GM21367 (cell line): ENCODE results near the gene CISH.

Experiments
- ATAC-seq: cut with Tn5 transposase; IDR thresholded peaks from one replicate; pipeline ENCODE4 v1.9.1; 2021; ENCODE audit not compliant: unreplicated experiment

The CISH gene

DNA sequence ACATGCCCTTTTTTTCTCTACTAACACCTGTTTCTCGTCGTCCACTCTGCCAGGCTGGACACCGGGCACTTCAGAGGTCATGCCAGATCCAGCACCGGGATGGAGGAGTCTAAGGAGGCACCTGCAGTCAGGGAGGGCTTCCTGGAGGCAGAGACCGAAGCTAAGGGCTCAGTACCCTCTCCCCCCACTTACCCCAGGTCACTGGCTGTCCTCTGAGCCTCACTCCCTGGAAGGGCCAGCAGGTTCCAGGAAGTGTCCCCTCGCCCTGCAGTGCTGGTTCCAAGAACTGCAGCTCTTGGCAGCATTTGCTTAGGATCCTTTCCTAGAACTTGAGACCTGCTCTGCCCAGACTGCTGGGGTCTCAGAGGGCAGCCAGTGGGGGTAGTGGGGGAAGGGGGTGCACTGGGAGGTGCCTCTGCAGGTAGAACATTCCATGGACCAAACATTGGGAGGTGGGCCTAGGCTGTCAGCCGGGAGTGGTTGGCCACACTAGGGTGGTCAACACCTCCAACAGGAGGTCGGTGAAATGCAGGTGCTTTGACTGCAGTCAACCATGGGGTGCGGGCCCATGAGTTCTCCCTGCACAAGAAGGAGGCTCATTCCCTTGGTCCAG, 11.3 kb downstream of the CISH start:
- no peak for ATAC-seq

DNA sequence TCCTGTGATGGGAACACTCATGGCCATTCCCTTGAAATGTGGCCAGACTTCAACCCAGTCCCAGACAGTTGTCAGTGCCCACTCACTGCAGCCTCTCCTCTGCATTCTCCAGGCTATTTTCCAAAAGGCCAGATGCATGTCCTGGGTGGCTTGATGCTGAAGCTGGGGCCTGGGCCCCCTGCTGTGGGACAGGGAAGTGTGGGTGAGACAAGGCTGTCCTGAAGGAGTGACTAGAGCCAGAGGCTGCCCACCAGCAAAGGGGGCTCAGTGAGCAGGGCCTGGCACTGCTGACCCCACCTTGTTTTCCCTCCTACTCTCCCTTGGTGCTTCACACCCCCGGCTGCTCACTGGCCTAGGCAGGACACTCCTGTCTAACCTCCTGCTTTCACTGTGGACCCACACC, 11.9 kb downstream of the CISH start:
- ATAC-seq: no peak

DNA sequence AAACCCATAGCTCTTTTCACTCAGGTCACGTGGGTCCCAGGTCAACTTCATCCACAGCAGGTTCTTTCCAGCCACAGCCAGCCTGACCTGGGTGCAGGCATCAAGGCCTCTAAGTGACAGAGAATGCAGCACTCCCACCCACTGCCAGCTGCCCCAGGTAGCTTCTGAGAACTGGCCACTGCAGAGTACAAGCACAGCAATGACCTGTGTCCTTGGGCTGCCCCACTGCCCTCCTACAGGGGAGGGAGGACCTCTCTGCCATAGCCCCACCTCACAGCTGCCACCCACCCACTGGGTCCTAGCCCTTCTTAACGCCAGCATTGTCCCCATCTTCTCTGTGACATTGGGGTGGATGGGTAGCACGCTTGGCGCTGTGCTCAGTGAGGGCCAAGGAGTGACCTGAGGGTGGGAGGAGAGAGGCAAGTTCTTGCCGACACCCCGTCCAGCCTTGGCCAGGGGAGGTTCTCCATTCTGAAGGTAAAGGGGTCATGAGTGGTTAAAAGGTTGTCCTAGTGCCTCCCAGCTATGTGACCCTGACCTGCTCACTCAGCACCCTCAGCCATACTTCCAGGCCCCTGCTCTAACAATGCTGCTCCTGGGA, 12.4 kb downstream of the CISH start:
- ATAC-seq: no peak

DNA sequence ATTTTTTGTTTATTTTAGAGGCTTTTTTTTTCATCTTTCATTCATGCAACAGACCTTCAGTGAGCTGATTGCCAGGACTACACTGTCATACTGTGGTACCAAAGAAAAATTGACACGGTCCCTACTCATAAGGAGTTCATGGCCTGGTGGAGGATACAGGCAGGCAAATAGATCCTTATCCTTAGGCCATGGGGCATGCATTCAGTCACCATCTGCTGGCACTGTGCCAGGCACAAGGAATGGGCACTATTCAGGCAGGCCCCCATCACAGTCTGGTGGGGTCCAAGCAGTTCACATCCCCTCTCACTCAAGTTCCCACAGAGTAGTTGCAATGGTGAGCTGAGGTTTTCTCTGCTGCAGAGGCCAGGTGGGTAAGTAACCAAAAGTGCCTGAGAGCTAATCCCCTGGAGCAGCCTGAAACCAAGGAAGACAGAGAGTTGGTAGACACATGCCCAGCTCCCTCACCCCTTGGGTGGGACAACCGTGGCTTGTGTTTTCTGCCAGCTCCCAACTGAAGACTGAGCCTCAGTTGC, 17.3 kb downstream of the CISH start:
- no peak for ATAC-seq

DNA sequence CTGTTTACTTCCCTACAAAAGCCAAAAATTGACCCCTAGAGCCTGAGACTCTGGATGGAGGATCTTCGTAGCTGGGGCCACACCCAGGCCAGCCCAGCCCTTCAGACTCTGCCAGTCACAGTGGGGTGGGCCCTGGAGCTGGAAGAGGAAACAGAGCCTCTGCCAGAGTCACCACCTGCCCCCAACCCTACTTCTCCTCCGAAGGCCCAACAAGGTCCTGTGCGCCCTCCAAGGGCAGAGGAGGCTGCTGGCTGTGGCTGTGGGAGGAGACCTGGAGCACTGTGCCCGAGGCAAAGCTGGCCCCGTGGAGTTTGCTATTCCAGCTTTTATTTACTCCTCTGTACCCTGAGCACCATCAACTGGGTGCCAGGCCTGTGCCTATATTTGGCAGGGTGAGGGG, 19.0 kb downstream of the CISH start:
- no peak for ATAC-seq

DNA sequence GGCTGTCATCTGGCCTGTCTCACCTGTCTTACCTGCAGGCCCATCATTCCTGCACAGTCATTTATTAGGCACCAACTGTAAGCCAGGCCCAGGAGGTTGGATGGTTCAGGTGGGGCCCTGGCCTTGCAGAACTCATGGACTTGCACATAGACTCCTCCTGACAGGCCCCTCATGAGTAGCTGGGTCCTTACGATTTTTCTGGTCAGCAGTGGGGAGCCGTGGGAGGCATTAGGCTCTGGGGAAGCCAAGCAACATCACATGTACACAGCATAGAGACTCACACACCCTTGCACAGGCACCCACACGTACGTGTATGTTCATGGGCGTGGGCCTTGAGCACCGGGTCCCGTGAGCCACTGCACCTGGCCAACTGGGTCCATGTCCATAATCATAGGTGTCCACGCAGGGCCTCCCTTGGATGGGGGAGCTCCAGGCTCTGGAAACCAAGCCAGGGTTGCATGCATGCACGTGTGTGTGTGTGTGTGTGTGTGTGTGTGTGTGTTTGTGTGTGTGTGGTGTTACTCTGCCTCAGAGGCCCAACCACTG, 20.3 kb downstream of the CISH start:
- ATAC-seq: no peak

DNA sequence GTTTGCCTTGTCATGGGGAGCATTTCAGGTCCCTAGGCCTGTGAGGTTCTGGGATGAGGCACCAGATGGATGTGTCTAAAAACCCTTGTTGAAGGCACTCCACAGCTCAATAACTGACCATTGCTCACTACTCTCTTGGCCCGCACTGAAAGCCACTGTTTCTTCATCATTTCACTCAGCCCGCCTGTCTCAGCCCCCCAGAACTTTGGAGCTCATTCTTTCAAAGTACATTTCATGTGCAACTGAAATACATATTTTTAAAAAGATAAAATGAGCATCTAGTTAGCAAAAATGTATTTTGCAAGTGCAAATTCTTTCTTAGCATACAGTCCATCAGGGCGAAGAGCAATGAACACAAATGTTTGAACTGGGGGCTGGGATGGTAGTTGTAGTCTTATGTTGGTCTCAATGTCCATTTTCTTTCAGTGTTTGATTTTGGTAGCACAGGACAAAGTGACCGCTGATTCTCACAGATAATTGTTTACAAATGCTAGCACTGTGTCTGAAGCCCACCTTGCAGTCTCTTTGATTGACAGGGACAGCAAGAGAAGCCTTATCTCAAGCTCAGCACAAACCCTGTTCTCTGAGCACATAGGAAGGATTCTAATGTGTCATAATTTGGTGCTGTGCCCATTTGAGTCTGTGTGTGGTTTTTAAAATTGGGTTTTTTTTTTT, 22.7 kb downstream of the CISH start:
- ATAC-seq: no peak

DNA sequence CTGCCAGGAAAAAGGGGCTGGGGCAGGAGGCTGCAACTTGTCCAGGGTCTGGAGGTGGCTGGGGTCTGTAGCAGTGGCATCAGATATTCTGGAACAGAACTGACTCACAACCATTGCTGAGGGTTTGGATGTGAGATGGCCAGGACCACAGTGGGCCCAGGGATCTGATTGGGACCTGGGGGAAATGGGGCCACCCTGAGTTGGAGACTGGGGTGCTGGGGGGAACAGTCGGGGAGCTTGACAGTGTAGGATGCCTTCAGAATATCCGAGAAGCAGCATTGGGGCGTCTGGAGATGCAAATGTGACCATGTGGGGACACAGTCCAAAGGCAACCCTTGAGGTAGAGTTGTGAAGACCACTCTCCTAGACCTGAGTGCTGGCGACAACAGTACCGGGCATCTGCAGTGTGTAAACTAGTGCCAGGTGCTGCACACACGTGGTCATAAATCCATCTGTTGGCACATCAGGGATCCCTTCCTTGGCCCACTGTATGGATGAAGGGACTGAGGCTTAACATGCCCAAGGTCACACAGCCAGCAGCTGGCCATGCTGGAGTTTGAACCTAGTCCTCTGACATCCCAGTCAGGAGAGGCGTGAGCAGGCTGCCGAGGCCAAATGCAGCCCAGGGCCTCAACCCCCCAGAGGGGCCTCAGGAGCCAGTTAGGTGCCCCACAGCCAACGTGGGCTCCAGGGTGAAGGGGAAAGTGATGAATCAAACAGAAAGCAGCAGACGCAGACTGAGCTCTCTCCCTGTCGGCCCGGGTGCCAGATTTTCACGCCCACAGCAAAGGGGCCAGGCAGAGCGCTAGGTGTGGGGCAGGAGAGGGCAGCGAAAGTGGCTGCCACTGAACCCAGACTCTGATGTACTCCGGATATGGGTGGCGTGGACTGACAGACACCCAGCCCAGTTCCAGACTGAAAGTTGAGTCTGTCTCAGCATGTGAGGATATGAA, 23.5 kb downstream of the CISH start:
- ATAC-seq: no peak

DNA sequence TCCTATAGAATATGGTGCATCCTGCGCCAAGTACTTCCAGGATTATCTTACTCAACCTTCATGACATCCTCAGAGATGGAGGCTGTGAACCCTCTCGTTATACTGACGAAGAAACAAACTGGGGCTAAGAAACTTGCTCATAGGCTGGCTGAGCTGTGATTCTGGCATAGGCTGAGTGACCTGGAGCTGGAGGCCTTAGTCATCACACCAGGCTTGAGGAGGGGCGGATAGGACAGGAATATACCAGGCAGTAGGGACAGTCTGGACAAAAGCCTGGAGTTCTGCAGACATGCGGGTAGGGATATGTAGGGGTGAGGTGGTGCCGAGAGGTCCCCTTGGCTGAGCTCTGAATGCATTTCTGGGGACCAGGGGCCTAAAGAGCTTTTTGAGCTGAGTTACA, 24.2 kb downstream of the CISH start:
- no peak for ATAC-seq

DNA sequence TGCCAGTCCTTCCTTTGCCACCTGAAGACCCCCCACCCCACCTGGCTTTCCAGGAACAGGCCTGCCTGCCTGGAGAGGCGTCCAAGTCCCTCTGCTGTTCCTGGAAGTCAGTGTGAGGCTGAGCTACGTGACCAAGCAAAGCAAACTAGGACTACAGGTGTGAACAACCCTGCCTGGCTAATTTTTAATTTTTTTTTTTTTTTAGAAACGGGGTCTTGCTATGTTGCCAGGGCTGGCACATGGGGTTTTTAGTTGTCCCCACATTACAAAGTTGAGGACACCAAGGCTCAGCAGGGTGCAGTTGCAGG, 24.9 kb downstream of the CISH start:
- no peak for ATAC-seq

DNA sequence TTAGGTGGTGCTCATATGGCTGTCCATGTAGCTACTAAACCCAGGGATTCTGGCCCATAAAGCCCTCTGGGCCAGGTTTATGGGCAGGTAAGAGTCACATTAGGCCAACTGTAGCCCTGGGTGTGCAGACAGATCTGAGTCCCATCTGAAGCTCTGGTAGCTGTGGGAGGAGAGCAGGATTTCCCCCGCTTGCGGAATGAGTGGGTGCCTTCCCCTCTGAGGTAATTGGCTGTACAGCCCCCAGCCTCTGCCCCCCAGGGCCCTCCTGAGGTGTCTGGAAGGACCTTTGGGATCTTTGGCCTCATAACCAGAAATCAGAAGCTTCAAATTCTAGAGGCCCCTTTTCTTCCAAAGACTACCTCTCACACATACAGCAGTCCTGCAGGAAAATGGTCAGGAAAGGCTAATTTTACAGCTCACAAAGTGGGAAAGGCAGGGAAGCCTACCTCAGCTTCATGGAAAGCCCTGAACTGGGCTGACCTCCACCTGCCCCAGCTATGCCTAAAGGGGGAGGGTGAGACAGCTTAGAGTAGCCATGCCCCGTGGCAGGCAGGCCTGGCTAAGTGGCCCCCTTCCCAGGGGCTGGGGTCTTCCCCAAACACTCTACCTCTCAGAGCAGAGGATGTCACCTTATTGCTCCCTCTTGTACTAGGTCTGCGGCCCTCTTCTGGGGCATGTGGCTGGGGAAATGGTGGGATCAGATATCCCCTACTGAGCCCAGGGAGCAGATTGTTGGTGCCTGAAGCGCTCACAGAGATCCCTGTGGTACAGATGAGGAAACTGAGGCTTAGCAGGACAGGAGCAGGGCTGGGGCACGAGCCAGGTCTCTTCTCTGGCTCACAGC, 25.4 kb downstream of the CISH start:
- no peak for ATAC-seq

DNA sequence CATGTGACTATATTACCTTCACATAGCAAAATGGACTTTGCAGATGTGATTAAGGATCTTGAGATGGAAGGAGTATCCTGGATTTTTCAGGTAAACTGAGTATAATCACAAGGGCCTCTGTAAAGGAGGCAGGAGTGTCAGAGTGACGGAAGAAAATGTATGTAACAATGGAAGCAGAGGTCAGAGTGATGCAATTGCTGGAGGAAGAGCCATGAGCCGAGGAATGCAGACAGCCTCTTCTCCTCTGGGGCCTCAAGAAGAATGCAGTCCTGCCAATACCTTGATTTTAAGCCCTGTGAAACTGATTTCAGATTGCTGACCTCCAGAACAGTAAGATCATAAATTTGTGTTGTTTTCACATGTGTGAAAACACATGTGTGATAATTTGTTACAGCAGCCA, 27.2 kb downstream of the CISH start:
- no peak for ATAC-seq

DNA sequence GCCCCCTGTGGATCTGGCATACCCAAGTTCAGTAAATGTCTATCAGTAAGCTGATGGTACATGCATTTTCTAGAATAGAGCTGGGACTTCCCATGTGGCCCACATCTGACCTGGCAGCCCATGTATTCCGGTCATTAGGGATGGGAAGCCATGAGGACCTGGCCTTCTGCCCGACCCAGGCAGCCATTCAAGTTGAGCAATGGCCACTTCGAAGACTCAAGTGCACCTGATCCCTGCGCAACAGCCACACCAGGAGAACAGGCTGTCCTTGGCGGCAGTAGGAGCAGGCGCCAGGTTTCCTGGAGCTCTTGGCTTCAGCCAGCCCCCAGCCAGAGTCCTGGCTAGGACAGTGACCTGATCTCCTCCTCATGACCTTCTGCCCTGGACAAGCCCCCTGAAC, 27.7 kb downstream of the CISH start:
- no peak for ATAC-seq

DNA sequence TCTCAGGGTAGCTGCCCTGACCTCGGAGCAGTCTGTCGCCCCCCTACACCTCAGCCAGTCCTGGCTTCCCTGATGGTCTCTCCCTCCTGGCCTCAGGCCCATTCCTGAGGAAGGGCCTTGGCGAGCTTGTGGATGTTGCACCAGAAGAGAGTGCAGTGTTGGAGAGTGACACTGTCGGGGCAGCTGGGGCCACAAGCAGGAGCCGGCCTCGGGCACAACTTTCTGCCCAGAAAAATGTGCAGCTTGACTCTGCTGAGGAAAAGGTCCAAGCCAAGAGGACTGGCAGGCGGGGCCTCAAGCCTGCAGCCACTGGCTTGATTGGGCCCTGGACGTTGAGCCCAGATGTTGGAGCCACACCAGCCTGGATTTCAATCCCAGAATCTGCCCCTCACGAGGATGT, 29.5 kb downstream of the CISH start:
- ATAC-seq: no peak

DNA sequence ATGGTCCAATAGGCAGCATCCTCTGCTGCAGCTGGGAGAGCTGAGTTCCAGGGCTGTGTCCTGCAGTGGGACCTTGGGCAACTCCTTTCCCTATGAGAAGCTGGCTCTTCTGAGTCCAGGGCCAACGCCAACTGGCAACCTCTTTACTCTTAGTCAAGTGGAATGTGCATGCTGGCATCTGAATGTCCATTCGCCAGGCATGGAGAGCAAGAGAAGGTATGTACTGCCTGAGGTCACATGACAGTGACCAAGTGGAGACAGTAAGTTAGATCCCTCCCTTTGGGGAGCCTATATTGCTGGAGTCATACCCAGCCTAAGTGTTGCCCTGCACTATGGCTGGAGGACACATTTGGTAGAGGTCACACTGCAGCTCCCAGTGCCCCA, 30.1 kb downstream of the CISH start:
- ATAC-seq: no peak

DNA sequence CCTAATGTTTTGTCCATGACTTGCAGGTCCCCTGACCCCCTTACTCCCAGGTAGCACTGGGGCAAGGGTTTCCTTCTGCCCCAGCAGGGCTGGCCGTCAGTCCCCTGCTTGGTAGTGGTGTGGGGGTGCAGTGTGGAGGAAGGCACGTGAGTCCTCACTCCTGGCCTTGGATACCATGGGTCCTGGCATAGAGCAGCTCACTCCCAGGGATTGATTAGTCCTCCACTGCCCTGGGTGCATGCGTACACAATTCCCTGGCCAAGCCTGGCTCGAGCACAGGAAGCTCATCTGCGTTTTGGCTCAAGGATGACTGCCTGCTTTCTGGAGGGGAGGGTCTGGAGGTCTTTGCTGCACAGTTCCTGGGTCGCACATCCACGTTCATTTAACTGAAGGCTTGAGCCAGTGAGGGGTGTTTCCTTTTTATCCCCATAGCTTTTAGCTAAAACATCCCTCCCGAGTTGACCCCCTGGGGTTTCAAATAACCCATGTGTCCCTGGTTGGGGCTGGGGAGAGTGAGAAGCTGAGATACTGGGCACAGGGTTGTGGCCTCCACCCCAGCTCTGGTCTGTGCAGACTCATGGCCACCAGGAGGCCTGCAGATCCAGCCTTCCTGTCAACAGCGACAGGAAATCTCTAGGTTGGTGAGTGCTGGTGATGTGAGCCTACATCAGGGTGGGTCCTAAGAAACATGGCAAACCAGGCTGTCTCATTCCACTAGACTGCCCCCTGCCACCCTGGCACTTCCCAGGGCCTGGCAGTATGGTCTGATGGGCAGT, 30.7 kb downstream of the CISH start:
- no peak for ATAC-seq

DNA sequence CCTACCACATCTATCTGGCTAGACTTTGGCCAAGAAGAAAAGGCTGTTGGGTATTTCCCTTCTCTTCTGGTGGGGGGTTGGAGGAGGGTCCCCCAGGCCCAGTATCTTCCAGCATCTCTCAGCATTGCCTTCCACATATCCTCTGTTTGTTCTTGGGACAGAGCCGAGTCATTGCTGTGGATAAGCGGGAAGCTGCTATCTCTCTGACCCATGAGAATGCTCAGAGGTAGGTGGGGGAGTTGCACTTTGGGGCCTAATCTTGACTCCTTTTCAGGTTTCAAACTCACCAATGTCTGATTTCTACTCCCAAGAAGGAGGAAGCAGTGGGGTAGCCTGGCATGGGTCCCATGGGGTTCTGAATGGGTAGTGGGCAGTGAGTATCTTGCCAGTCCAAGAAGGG, 34.2 kb downstream of the CISH start:
- ATAC-seq: no peak

DNA sequence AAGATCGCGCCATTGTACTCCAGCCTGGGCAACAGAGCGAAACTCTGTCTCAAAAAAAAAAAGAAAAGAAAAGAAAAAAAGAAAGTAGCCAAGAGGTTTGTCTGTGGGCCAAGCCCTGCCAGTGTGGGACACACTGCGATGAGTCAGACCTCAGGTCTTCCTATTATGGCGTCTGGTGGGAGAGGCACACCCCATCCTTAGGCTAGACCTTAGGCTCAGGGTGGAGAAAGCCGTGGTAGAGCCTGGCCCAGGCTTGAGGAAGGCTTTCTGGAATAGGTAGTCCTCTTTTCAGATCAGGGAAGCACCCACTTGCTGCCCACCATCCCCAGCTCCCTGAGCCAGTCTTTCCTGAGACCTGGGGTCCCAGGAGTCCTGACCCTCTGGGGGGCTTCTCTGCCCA, 36.2 kb downstream of the CISH start:
- no peak for ATAC-seq

DNA sequence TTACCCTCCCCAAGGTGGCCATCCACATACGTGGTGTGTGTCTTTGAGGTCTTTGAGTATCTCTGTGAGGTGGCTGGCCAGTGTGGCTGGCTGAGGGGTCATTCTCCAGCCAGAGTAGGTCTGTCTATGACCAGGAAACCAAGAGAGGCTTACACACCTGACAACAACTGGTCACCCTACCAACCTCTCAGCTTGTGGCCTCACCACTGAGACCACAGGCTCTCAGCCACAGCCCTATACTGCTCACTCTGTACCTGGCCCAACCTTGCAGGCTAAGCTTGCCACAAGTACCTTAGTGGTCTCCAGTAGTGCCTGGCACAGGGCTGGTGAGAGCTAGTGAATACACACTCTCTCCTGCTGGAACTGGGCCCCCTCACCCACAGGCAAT, 37.1 kb downstream of the CISH start:
- ATAC-seq: no peak
